Activated T-cell treated with anti-CD3 and anti-CD28 coated beads for 1 hour (primary cell): ENCODE measurements around the gene FER.
"Not testable (repeated sequence)": the region's sequence is repeated elsewhere in the genome, so short reads cannot be mapped to it uniquely, and the experiment has no call there.

Source experiments
- DNase-seq: peaks from one replicate; pipeline ENCODE4 v3.0.0-alpha.2; 2020; ENCODE audit warnings: low read depth

Gene FER

GRCh38 chr5:108798513-108799265, 51.0 kb downstream of the FER start:
- no peak for DNase-seq

GRCh38 chr5:108801301-108801700, 53.6 kb downstream of the FER start:
- DNase-seq: no peak

GRCh38 chr5:108801776-108802175, 54.1 kb downstream of the FER start:
- DNase-seq: no peak

GRCh38 chr5:108810717-108811116, 63.0 kb downstream of the FER start:
- no peak for DNase-seq

- DNase-seq: no peak
Observed at GRCh38 chr5:108813673-108814072, 66.0 kb downstream of the FER start.

- no peak for DNase-seq
Observed at GRCh38 chr5:108814551-108814950, 66.9 kb downstream of the FER start.

GRCh38 chr5:108818613-108819272, 71.0 kb downstream of the FER start:
- DNase-seq: no peak

- DNase-seq: no peak
Observed at GRCh38 chr5:108820983-108821382, 73.3 kb downstream of the FER start.

GRCh38 chr5:108822211-108822947, 74.7 kb downstream of the FER start:
- DNase-seq: no peak

GRCh38 chr5:108827131-108827530, 79.4 kb downstream of the FER start:
- DNase-seq: no peak

GRCh38 chr5:108830705-108831276, 83.1 kb downstream of the FER start:
- no peak for DNase-seq

GRCh38 chr5:108836492-108836891, 88.8 kb downstream of the FER start:
- no peak for DNase-seq

GRCh38 chr5:108842260-108842941, 94.7 kb downstream of the FER start:
- not testable (repeated sequence) for DNase-seq

GRCh38 chr5:108851129-108851528, 103.4 kb downstream of the FER start:
- DNase-seq: not testable (repeated sequence)

GRCh38 chr5:108857905-108858304, 110.2 kb downstream of the FER start:
- DNase-seq: no peak

- DNase-seq: no peak
Observed at GRCh38 chr5:108858959-108859358, 111.3 kb downstream of the FER start.

GRCh38 chr5:108862211-108862610, 114.5 kb downstream of the FER start:
- no peak for DNase-seq

- DNase-seq: not testable (repeated sequence)
Observed at GRCh38 chr5:108866097-108866496, 118.4 kb downstream of the FER start.

- no peak for DNase-seq
Observed at GRCh38 chr5:108867656-108868055, 120.0 kb downstream of the FER start.

GRCh38 chr5:108869066-108869465, 121.4 kb downstream of the FER start:
- DNase-seq: no peak

- no peak for DNase-seq
Observed at GRCh38 chr5:108876451-108876850, 128.8 kb downstream of the FER start.

GRCh38 chr5:108878756-108879155, 131.1 kb downstream of the FER start:
- no peak for DNase-seq
